Aorta (tissue), 5 donors: Measurements from ENCODE around the gene NXF1. TPM values are rescaled to one million over a fixed set of nuclear protein-coding genes. Genes with fewer than 3 reads are reported as not detected.
"Not testable (repeated sequence)": the region's sequence is repeated elsewhere in the genome, so short reads cannot be mapped to it uniquely, and the experiment has no call there.

Experiments
- ATAC-seq: fragments of 200-7000 bp; cut with Tn5 transposase; one replicate; pipeline ENCODE4 v1.9.1; 2022; ENCODE audit warnings: moderate library complexity; ENCODE audit not compliant: low FRiP score
- DNase-seq, 2 donors: peaks; one replicate each; pipeline ENCODE4 v3.0.0-alpha.2; 2020
- H3K27ac ChIP-seq, 2 donors: one replicate each; pipeline ENCODE4 v1.5.1; 2013; ENCODE audit warnings: low read length in 2 of 2, mild to moderate bottlenecking in 2 of 2, moderate library complexity in 2 of 2, control low read depth in 1 of 2, inconsistent platforms in 1 of 2, low read depth in 1 of 2
- H3K27me3 ChIP-seq, 2 donors: one replicate each; pipeline ENCODE4 v1.6.1; 2013; ENCODE audit warnings: control low read depth in 1 of 2, low read length in 1 of 2, mild to moderate bottlenecking in 1 of 2, moderate library complexity in 1 of 2; ENCODE audit not compliant: insufficient read depth in 2 of 2, control insufficient read depth in 1 of 2
- H3K36me3 ChIP-seq, 2 donors: one replicate each; pipeline ENCODE4 v1.6.1; 2013; ENCODE audit warnings: control low read depth in 1 of 2, low read length in 1 of 2, mild to moderate bottlenecking in 1 of 2; ENCODE audit not compliant: insufficient read depth in 2 of 2, control insufficient read depth in 1 of 2
- H3K4me1 ChIP-seq, 2 donors: one replicate each; pipeline ENCODE4 v1.6.1; 2013; ENCODE audit warnings: low read length in 2 of 2, control low read depth in 1 of 2, mild to moderate bottlenecking in 1 of 2, moderate library complexity in 1 of 2; ENCODE audit not compliant: insufficient read depth in 2 of 2, control insufficient read depth in 1 of 2
- H3K4me3 ChIP-seq, 2 donors: one replicate each; pipeline ENCODE4 v1.5.1; 2013; ENCODE audit warnings: low read length in 2 of 2, control low read depth in 1 of 2, mild to moderate bottlenecking in 1 of 2
- H3K9me3 ChIP-seq: one replicate; pipeline ENCODE4 v1.6.1; 2013; ENCODE audit warnings: mild to moderate bottlenecking, low read length; ENCODE audit not compliant: control insufficient read depth
- WGBS, 2 donors: extraction: QIAGEN DNeasy Blood & Tissue Kit; methylation state at CpG; one replicate each; pipeline ENCODE4 v1.1.7; 2013; 5-methylcytosine and 5-hydroxymethylcytosine counted together
- intact Hi-C, 2 donors: fragments of 100-400 bp; cut with DNase I; formaldehyde crosslinking; loops; one replicate each; pipeline versions ENCODE4 v1.14.2 to v1.15.0; 2022
- polyA plus RNA-seq, 2 donors: library from polyadenylated mRNA; stranded (reverse); fragments of 200-250 nt; gene quantifications; one replicate each; pipeline ENCODE4 v1.2.3, GENCODE V29; 2013
- total RNA-seq, 2 donors: library from RNA; stranded (reverse); fragmentation: NEBNext Ultra II Directional; extraction: Animal tissue kit (Norgen Biotek cat#: 25700); gene quantifications; one replicate each; pipeline ENCODE4 v1.2.1, GENCODE V29; 2021
- donor health status: healthy with polysubstance abuse.
- donor health status: Bipolar disorder and iron deficiency.
- donor health status: DM: no; HTN: no; CAD: no.
- donor health status: DM: no; HTN: no; CAD: no.
- donor health status: DM: yes; HTN: yes; CAD: no.

Gene NXF1
- total and polyA plus RNA-seq, 4 donors, result 26.8 to 455 (median 91.1) TPM

- Histone ChIP-seq H3K4me1 (no peaks in the 10 kb centered on the region), H3K4me3 (no peak overlapping the region)
- WGBS, 2 donors, result 83 to 89% methylated on average over 8 of the region's 8 CpGs
These were observed 30.1 kb upstream of the NXF1 start for GRCh38 chr11:62835336-62835735.

GRCh38 chr11:62832336-62833234 lies 27.3 kb upstream of the NXF1 start, which contains the start of gene TEX54:
Gene TEX54, minus strand, starts transcription at chr11:62832841.
- ATAC-seq, result no peak
- DNase-seq, result peak; percentile 56 to 81
- Histone ChIP-seq H3K27ac (peak within 1 kb of the TSS; percentile 79 to 92), H3K9me3 (no peaks in the 10 kb centered on the region), H3K36me3 (peaks cover 0 to 10% of the 10 kb centered on the region in 2 donors), H3K4me1 (no peaks in the 10 kb centered on the region), H3K4me3 (peak within 1 kb of the TSS; percentile 69 to 71), H3K27me3 (no peaks in the 10 kb centered on the region)
- intact Hi-C loops, result loop anchor here in 1 of 2 donors (1.0 to 10.0 kb wide), 3 partner anchors 28 to 128 kb away; partner anchors contain the start of genes BSCL2, GNG3 and TMEM179B
- WGBS, 2 donors, result 6% methylated on average over 40 of the region's 40 CpGs

More at GRCh38 chr11:62835336-62835735, 30.1 kb upstream of the NXF1 start:
- H3K36me3 ChIP-seq, result peaks cover 0 to 10% of the 10 kb centered on the region in 2 donors
- ATAC-seq (no peak), DNase-seq (no peak)
- intact Hi-C loops, result loop anchor here in 1 of 2 donors (10.0 kb wide), 1 partner anchor 131 kb away; the partner anchor contains the start of genes BSCL2 and GNG3
- no peaks in the 10 kb centered on the region for H3K9me3 ChIP-seq
- H3K27ac ChIP-seq, result no peak overlapping the region
- H3K27me3 ChIP-seq, result no peaks in the 10 kb centered on the region

GRCh38 chr11:62831520-62832335 lies 26.5 kb upstream of the NXF1 start, which contains the start of gene STX5:
Gene STX5, minus strand, starts transcription at chr11:62832051. Its CDS starts 808 bp downstream, at chr11:62831243.
- no peaks in the 10 kb centered on the region for H3K4me1 ChIP-seq
- WGBS, 2 donors, result 1% methylated on average over 61 to 65 of the region's 65 CpGs
- intact Hi-C loops, result loop anchor here in 1 of 2 donors (1.0 to 10.0 kb wide), 3 partner anchors 27 to 127 kb away; partner anchors contain the start of genes BSCL2, GNG3 and TMEM179B
- peaks cover 0 to 11% of the 10 kb centered on the region in 2 donors for H3K36me3 ChIP-seq
- no peaks in the 10 kb centered on the region for H3K27me3 ChIP-seq
- peak within 1 kb of the TSS; percentile 79 to 92 for H3K27ac ChIP-seq
- peak; percentile 99 for ATAC-seq
- peak within 1 kb of the TSS; percentile 69 to 71 for H3K4me3 ChIP-seq
- no peaks in the 10 kb centered on the region for H3K9me3 ChIP-seq
- peak; percentile 100 for DNase-seq

GRCh38 chr11:62830904-62831519 lies 25.8 kb upstream of the NXF1 start:
- peaks cover 0 to 11% of the 10 kb centered on the region in 2 donors for H3K36me3 ChIP-seq
- WGBS, 2 donors, result 0 to 1% methylated on average over 33 of the region's 33 CpGs
- H3K4me1 ChIP-seq, result no peaks in the 10 kb centered on the region
- peak overlapping the region; percentile 69 to 71 for H3K4me3 ChIP-seq
- ATAC-seq (no peak), DNase-seq (no peak)
- no peaks in the 10 kb centered on the region for H3K9me3 ChIP-seq
- intact Hi-C loops, result loop anchor here in 1 of 2 donors (5.0 to 10.0 kb wide), 2 partner anchors 44 to 126 kb away; partner anchors contain the start of genes BSCL2, GNG3 and TMEM179B
- H3K27ac ChIP-seq, result peak overlapping the region; percentile 52 to 89
- H3K27me3 ChIP-seq, result no peaks in the 10 kb centered on the region

GRCh38 chr11:62828130-62828529 lies 22.9 kb upstream of the NXF1 start:
- DNase-seq, H3K4me1 ChIP-seq, H3K9me3 ChIP-seq, intact Hi-C loops, H3K4me3 ChIP-seq, ATAC-seq, H3K27ac ChIP-seq, H3K27me3 ChIP-seq: not testable (repeated sequence)
- peaks cover 9 to 13% of the 10 kb centered on the region in 2 donors for H3K36me3 ChIP-seq
- WGBS, 2 donors, result 88 to 89% methylated on average over 8 of the region's 8 CpGs

GRCh38 chr11:62823677-62824076 lies 18.4 kb upstream of the NXF1 start:
- intact Hi-C loops, result no loop called here
- H3K27me3 ChIP-seq, result no peaks in the 10 kb centered on the region
- H3K9me3 ChIP-seq, result no peaks in the 10 kb centered on the region
- WGBS, 2 donors, result 93 to 97% methylated on average over 3 of the region's 3 CpGs
- ATAC-seq (no peak), DNase-seq (no peak)
- no peaks in the 10 kb centered on the region for H3K4me1 ChIP-seq
- H3K27ac ChIP-seq, result no peak overlapping the region
- no peak overlapping the region for H3K4me3 ChIP-seq
- peaks cover 10 to 17% of the 10 kb centered on the region in 2 donors for H3K36me3 ChIP-seq

GRCh38 chr11:62817129-62817528 lies 11.9 kb upstream of the NXF1 start:
- H3K4me3 ChIP-seq, result no peak overlapping the region
- no peaks in the 10 kb centered on the region for H3K36me3 ChIP-seq
- WGBS, 2 donors, result 83 to 87% methylated on average over 4 of the region's 4 CpGs
- H3K9me3 ChIP-seq, result no peaks in the 10 kb centered on the region
- H3K27ac ChIP-seq, result no peak overlapping the region
- no peak for DNase-seq
- ATAC-seq, result no peak
- H3K27me3 ChIP-seq, result no peaks in the 10 kb centered on the region
- no peaks in the 10 kb centered on the region for H3K4me1 ChIP-seq
- intact Hi-C loops, result no loop called here

GRCh38 chr11:62816557-62816956 lies 11.3 kb upstream of the NXF1 start:
- ATAC-seq (no peak), DNase-seq (no peak)
- Histone ChIP-seq H3K4me1 (no peaks in the 10 kb centered on the region), H3K4me3 (no peak overlapping the region), H3K36me3 (no peaks in the 10 kb centered on the region), H3K9me3 (no peaks in the 10 kb centered on the region), H3K27ac (no peak overlapping the region), H3K27me3 (no peaks in the 10 kb centered on the region)
- intact Hi-C loops, result no loop called here
- WGBS, 2 donors, result 87 to 89% methylated on average over 8 of the region's 8 CpGs
